SK-N-SH treated with all-trans-retinoic acid at 6 μM for 48 hours (cell line): ENCODE data around the gene ZNF146.
"Not testable (repeated sequence)": the region's sequence is repeated elsewhere in the genome, so short reads cannot be mapped to it uniquely, and the experiment has no call there.

Experiments
- ARNTL ChIP-seq: fragments of 450-650 bp; formaldehyde crosslinking; IDR thresholded peaks from 2 replicates; pipeline ENCODE4 v1.5.0; 2020; ENCODE audit warnings: low read depth, mild to moderate bottlenecking, moderate library complexity, borderline replicate concordance
- CREB5 ChIP-seq: fragments of 250-450 bp; sonication (Bioruptor Pico); IDR thresholded peaks from 2 replicates; pipeline ENCODE4 v1.5.1; 2020; ENCODE audit warnings: low read depth, mild to moderate bottlenecking, moderate library complexity
- CSDC2 ChIP-seq: fragments of 250-450 bp; sonication (Bioruptor Pico); IDR thresholded peaks from 2 replicates; pipeline ENCODE4 v1.5.0; 2020; ENCODE audit warnings: mild to moderate bottlenecking, moderate library complexity
- CSRNP3 ChIP-seq: fragments of 250-450 bp; sonication (Bioruptor Pico); IDR thresholded peaks from 2 replicates; pipeline ENCODE4 v1.5.1; 2021; ENCODE audit warnings: mild to moderate bottlenecking, moderate library complexity
- ESRRG ChIP-seq: fragments of 250-450 bp; sonication (Bioruptor Pico); IDR thresholded peaks from 2 replicates; pipeline ENCODE4 v1.6.1; 2021; ENCODE audit warnings: mild to moderate bottlenecking
- GLIS3 ChIP-seq: fragments of 250-450 bp; sonication (Bioruptor Pico); IDR thresholded peaks from 2 replicates; pipeline ENCODE4 v1.5.0; 2020; ENCODE audit warnings: mild to moderate bottlenecking, moderate library complexity
- ISL1 ChIP-seq: fragments of 250-450 bp; sonication (Bioruptor Pico); IDR thresholded peaks from 2 replicates; pipeline ENCODE4 v2.1.2; 2022; ENCODE audit warnings: mild to moderate bottlenecking, moderate library complexity
- OSR1 ChIP-seq: fragments of 250-450 bp; sonication (Bioruptor Pico); IDR thresholded peaks from 2 replicates; pipeline ENCODE4 v1.8.0; 2022; ENCODE audit warnings: moderate library complexity, mild to moderate bottlenecking, inconsistent platforms
- PATZ1 ChIP-seq: fragments of 250-450 bp; sonication (Bioruptor Pico); IDR thresholded peaks from 2 replicates; pipeline ENCODE4 v1.8.0; 2020; ENCODE audit warnings: mild to moderate bottlenecking, moderate library complexity, borderline replicate concordance
- POU6F1 ChIP-seq: fragments of 250-450 bp; sonication (Bioruptor Pico); IDR thresholded peaks from 2 replicates; pipeline ENCODE4 v1.8.0; 2021; ENCODE audit warnings: low read depth, mild to moderate bottlenecking, moderate library complexity, borderline replicate concordance
- TCF4 ChIP-seq: fragments of 250-450 bp; sonication (Bioruptor Pico); IDR thresholded peaks from 2 replicates; pipeline ENCODE4 v1.8.0; 2021; ENCODE audit warnings: mild to moderate bottlenecking, moderate library complexity, borderline replicate concordance
- TSHZ2 ChIP-seq: fragments of 250-450 bp; sonication (Bioruptor Pico); IDR thresholded peaks from 2 replicates; pipeline ENCODE4 v1.5.0; 2020; ENCODE audit warnings: mild to moderate bottlenecking, moderate library complexity
- ZFP3 ChIP-seq: fragments of 250-450 bp; sonication (Bioruptor Pico); IDR thresholded peaks from 2 replicates; pipeline ENCODE4 v1.5.0; 2020; ENCODE audit warnings: mild to moderate bottlenecking, moderate library complexity

GRCh38 chr19:36186722-36187121 lies 28.2 kb upstream of the ZNF146 start:
- TF ChIP-seq OSR1 (CRISPR knock-in tag); ARNTL; CSDC2 (CRISPR knock-in tag); ESRRG (CRISPR knock-in tag); TCF4 (CRISPR knock-in tag); ZFP3 (CRISPR knock-in tag); CREB5 (CRISPR knock-in tag); CSRNP3 (CRISPR knock-in tag); GLIS3 (CRISPR knock-in tag); PATZ1 (CRISPR knock-in tag); ISL1 (CRISPR knock-in tag); TSHZ2 (CRISPR knock-in tag); POU6F1: not testable (repeated sequence)
